COLO668 (cell line): ENCODE measurements around the gene CPNE4.
"Not testable (repeated sequence)": the region's sequence is repeated elsewhere in the genome, so short reads cannot be mapped to it uniquely, and the experiment has no call there.

Source experiments
- DNase-seq: peaks from one replicate; lab custom pipeline; 2025; ENCODE audit not compliant: unreplicated experiment; lab: John Stamatoyannopoulos, UW

The CPNE4 gene

GRCh38 chr3:131486545-131486944 lies 548.3 kb downstream of the CPNE4 start:
- not testable (repeated sequence) for DNase-seq

GRCh38 chr3:131485119-131485518 lies 549.7 kb downstream of the CPNE4 start:
- DNase-seq: no peak

DNA sequence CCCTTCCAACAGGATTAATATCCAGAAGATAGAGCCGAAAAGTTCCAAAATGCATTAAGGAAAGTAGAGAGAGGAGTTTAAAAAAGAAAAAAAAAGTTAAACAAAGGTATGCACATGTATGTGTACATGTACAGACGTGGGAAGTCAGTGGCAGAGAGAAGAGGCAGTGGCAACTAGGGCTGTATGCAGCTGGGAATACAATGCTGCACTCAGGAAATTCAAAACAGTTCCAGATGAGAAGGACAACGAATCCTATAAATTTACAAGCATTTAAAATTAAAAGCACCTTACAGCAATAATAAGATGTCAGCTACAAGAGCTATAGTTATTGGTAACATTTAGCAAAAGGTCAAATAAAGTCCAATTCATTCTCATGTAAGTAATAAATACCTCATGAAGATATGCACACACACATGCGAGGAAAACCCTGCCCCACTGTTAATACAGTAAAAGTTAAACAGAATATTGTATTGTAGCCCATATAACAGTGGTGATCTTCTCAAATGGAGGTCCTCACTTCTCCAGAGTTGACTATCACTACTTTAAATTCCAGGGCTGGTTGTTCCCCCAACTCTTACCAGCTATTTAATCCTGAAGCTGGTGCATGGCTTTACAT lies 550.2 kb downstream of the CPNE4 start:
- DNase-seq: no peak
